ENCODE results near the gene CACNB2. TPM values are rescaled to one million over a fixed set of nuclear protein-coding genes. Genes with fewer than 3 reads are reported as not detected.

Gene CACNB2
- total RNA-seq, 1 donor from 2014 or later = not detected

GRCh38 chr10:18282094-18282493 lies 141.9 kb downstream of the CACNB2 start:
- DNase-seq (ENCODE audit: low read depth in 2 of 2) = no peak

GRCh38 chr10:18290651-18291313 lies 150.6 kb downstream of the CACNB2 start:
- no peak for DNase-seq (ENCODE audit: low read depth in 2 of 2)

GRCh38 chr10:18293536-18294510 lies 153.6 kb downstream of the CACNB2 start:
- no peak for DNase-seq (ENCODE audit: low read depth in 2 of 2)

GRCh38 chr10:18294633-18295032 lies 154.4 kb downstream of the CACNB2 start:
- DNase-seq (ENCODE audit: low read depth in 2 of 2) = no peak

- no peak for DNase-seq (ENCODE audit: low read depth in 2 of 2)
Measured at GRCh38 chr10:18297659-18298058, 157.4 kb downstream of the CACNB2 start.

- DNase-seq (ENCODE audit: low read depth in 2 of 2) = no peak
Measured at GRCh38 chr10:18298256-18298655, 158.0 kb downstream of the CACNB2 start.

- no peak for DNase-seq (ENCODE audit: low read depth in 2 of 2)
Measured at GRCh38 chr10:18303851-18304801, 163.9 kb downstream of the CACNB2 start.

- DNase-seq (ENCODE audit: low read depth in 2 of 2) = no peak
Measured at GRCh38 chr10:18306031-18306430, 165.8 kb downstream of the CACNB2 start.

GRCh38 chr10:18308600-18308999 lies 168.4 kb downstream of the CACNB2 start:
- no peak for DNase-seq (ENCODE audit: low read depth in 2 of 2)

- DNase-seq (ENCODE audit: low read depth in 2 of 2) = no peak
Measured at GRCh38 chr10:18310761-18311160, 170.5 kb downstream of the CACNB2 start.

- peak; percentile 13 to 45 for DNase-seq (ENCODE audit: low read depth in 2 of 2)
Measured at GRCh38 chr10:18312374-18313139, 172.3 kb downstream of the CACNB2 start.

- no peak for DNase-seq (ENCODE audit: low read depth in 2 of 2)
Measured at GRCh38 chr10:18313140-18313530, 172.9 kb downstream of the CACNB2 start.

GRCh38 chr10:18313626-18314025 lies 173.4 kb downstream of the CACNB2 start:
- no peak for DNase-seq (ENCODE audit: low read depth in 2 of 2)

- DNase-seq (ENCODE audit: low read depth in 2 of 2) = no peak
Measured at GRCh38 chr10:18319628-18320027, 179.4 kb downstream of the CACNB2 start.

- DNase-seq (ENCODE audit: low read depth in 2 of 2) = no peak
Measured at GRCh38 chr10:18321371-18321770, 181.1 kb downstream of the CACNB2 start.

- no peak for DNase-seq (ENCODE audit: low read depth in 2 of 2)
Measured at GRCh38 chr10:18323916-18324315, 183.7 kb downstream of the CACNB2 start.

- DNase-seq (ENCODE audit: low read depth in 2 of 2) = no peak
Measured at GRCh38 chr10:18325410-18325809, 185.2 kb downstream of the CACNB2 start.

- DNase-seq (ENCODE audit: low read depth in 2 of 2) = no peak
Measured at GRCh38 chr10:18325889-18326531, 185.8 kb downstream of the CACNB2 start.

GRCh38 chr10:18328941-18329340 lies 188.7 kb downstream of the CACNB2 start:
- no peak for DNase-seq (ENCODE audit: low read depth in 2 of 2)

- DNase-seq (ENCODE audit: low read depth in 2 of 2) = no peak
Measured at GRCh38 chr10:18332048-18332447, 191.8 kb downstream of the CACNB2 start.

Measured in lung microvascular endothelial cell (primary cell).